HEK293 (cell line): ENCODE measurements around the gene BFSP2.
"Not testable (repeated sequence)": the region's sequence is repeated elsewhere in the genome, so short reads cannot be mapped to it uniquely, and the experiment has no call there.

Experiments used
- CTCF ChIA-PET: fragments of 350-600 bp; formaldehyde crosslinking; extraction: SDS; loops from one replicate; lab custom pipeline; 2021; ENCODE audit warnings: antibody characterized with exemption; lab: Yijun Ruan, JAX
- POLR2A ChIA-PET: fragments of 300-600 bp; formaldehyde crosslinking; extraction: SDS; loops from one replicate; lab custom pipeline; 2020; ENCODE audit warnings: antibody characterized with exemption, inconsistent platforms; lab: Yijun Ruan, JAX
- H3K27ac ChIP-seq: fragments of 200-500 bp; sonication (Bioruptor generic); 2 replicates; pipeline ENCODE4 v1.5.1; 2014; ENCODE audit warnings: low read depth, low read length, control low read depth, inconsistent platforms; ENCODE audit errors: extremely low read depth
- H3K36me3 ChIP-seq, 2 experiments: fragments of 200-500 bp in 1 of 2; sonication (Bioruptor generic) in 1 of 2; 1 replicate in 1 of 2; 2 replicates in 1 of 2; pipeline ENCODE4 v1.5.1; 2014 to 2017; ENCODE audit warnings: inconsistent platforms in 2 of 2, low read length in 2 of 2; ENCODE audit not compliant: control insufficient read depth in 2 of 2, insufficient read depth in 1 of 2
- H3K4me1 ChIP-seq: fragments of 200-500 bp; sonication (Bioruptor generic); 2 replicates; pipeline ENCODE4 v1.5.1; 2014; ENCODE audit warnings: mild to moderate bottlenecking, low read length, inconsistent platforms; ENCODE audit not compliant: control insufficient read depth, insufficient read depth
- H3K4me3 ChIP-seq: 2 replicates; pipeline ENCODE4 v1.5.1; 2011; ENCODE audit warnings: low read depth, mild to moderate bottlenecking, control low read depth, low read length, moderate library complexity
- H3K9me3 ChIP-seq: fragments of 200-500 bp; sonication (Bioruptor generic); 2 replicates; pipeline ENCODE4 v1.5.1; 2014; ENCODE audit warnings: low read depth, low read length, inconsistent platforms; ENCODE audit not compliant: control insufficient read depth, insufficient read depth
- KLF9 ChIP-seq: fragments of 450-650 bp; formaldehyde crosslinking; IDR thresholded peaks from 2 replicates; pipeline ENCODE4 v1.5.1; 2016; ENCODE audit warnings: missing biosample characterization, missing genetic modification characterization, low read depth
- MEIS1 ChIP-seq: sonication (generic); formaldehyde crosslinking; IDR thresholded peaks from 2 replicates; pipeline ENCODE4 v1.8.1; 2022; ENCODE audit warnings: missing genetic modification reagents, mild to moderate bottlenecking, borderline replicate concordance
- TRIM28 ChIP-seq: IDR thresholded peaks from 2 replicates; pipeline ENCODE4 v1.6.1; 2011; ENCODE audit warnings: low read length, control low read depth, borderline replicate concordance
- ZBTB21 ChIP-seq: fragments of 450-650 bp; formaldehyde crosslinking; IDR thresholded peaks from 2 replicates; pipeline ENCODE4 v1.5.1; 2017; ENCODE audit warnings: missing biosample characterization, missing genetic modification characterization
- ZEB2 ChIP-seq: fragments of 450-650 bp; formaldehyde crosslinking; IDR thresholded peaks from 2 replicates; pipeline ENCODE4 v1.5.1; 2016; ENCODE audit warnings: missing biosample characterization, missing genetic modification characterization
- ZNF133 ChIP-seq: fragments of 450-650 bp; formaldehyde crosslinking; IDR thresholded peaks from 2 replicates; pipeline ENCODE4 v1.5.1; 2016; ENCODE audit warnings: missing biosample characterization, missing genetic modification characterization
- ZNF24 ChIP-seq: fragments of 450-650 bp; formaldehyde crosslinking; IDR thresholded peaks from 2 replicates; pipeline ENCODE4 v1.5.1; 2016; ENCODE audit warnings: missing biosample characterization, missing genetic modification characterization
- ZNF366 ChIP-seq: fragments of 450-650 bp; formaldehyde crosslinking; conservative IDR thresholded peaks from 2 replicates; pipeline ENCODE4 v1.5.1; 2016; ENCODE audit warnings: missing biosample characterization, missing genetic modification characterization
- ZNF426 ChIP-seq: fragments of 450-650 bp; formaldehyde crosslinking; IDR thresholded peaks from 2 replicates; pipeline ENCODE4 v1.5.1; 2017; ENCODE audit warnings: missing biosample characterization, missing genetic modification characterization, mild to moderate bottlenecking, inconsistent platforms, moderate library complexity
- ZNF433 ChIP-seq: fragments of 450-650 bp; formaldehyde crosslinking; IDR thresholded peaks from 2 replicates; pipeline ENCODE4 v1.5.1; 2016; ENCODE audit warnings: missing biosample characterization, missing genetic modification characterization, low read depth
- ZNF473 ChIP-seq: fragments of 450-650 bp; formaldehyde crosslinking; IDR thresholded peaks from 2 replicates; pipeline ENCODE4 v1.5.1; 2017; ENCODE audit warnings: missing biosample characterization, missing genetic modification characterization
- ZNF664 ChIP-seq: fragments of 450-650 bp; formaldehyde crosslinking; IDR thresholded peaks from 2 replicates; pipeline ENCODE4 v1.5.1; 2016; ENCODE audit warnings: missing biosample characterization, missing genetic modification characterization
- ZNF677 ChIP-seq: fragments of 450-650 bp; IDR thresholded peaks from 2 replicates; pipeline ENCODE4 v1.5.0; 2018; ENCODE audit warnings: missing biosample characterization, mild to moderate bottlenecking, missing genetic modification characterization, moderate library complexity
- ZNF76 ChIP-seq: fragments of 450-650 bp; formaldehyde crosslinking; IDR thresholded peaks from 2 replicates; pipeline ENCODE4; 2016; ENCODE audit warnings: low read depth, missing biosample characterization, missing genetic modification characterization, borderline replicate concordance
- TF ChIP-seq, protein P1 (sequence below): fragments of 450-650 bp; formaldehyde crosslinking; IDR thresholded peaks from 2 replicates; pipeline ENCODE4 v1.5.1; 2016; ENCODE audit warnings: missing biosample characterization, missing genetic modification characterization, borderline replicate concordance
- TF ChIP-seq, protein P2 (sequence below): fragments of 450-650 bp; formaldehyde crosslinking; IDR thresholded peaks from 2 replicates; pipeline ENCODE4 v1.5.1; 2016; ENCODE audit warnings: missing biosample characterization, missing genetic modification characterization
- TF ChIP-seq, protein P3 (sequence below): fragments of 450-650 bp; formaldehyde crosslinking; IDR thresholded peaks from 2 replicates; pipeline ENCODE4 v1.5.1; 2016; ENCODE audit warnings: missing biosample characterization, missing genetic modification characterization
- TF ChIP-seq, protein P4 (sequence below): fragments of 450-650 bp; formaldehyde crosslinking; IDR thresholded peaks from 2 replicates; pipeline ENCODE4 v1.5.1; 2016; ENCODE audit warnings: missing biosample characterization, missing genetic modification characterization, low read depth

BFSP2 gene

DNA sequence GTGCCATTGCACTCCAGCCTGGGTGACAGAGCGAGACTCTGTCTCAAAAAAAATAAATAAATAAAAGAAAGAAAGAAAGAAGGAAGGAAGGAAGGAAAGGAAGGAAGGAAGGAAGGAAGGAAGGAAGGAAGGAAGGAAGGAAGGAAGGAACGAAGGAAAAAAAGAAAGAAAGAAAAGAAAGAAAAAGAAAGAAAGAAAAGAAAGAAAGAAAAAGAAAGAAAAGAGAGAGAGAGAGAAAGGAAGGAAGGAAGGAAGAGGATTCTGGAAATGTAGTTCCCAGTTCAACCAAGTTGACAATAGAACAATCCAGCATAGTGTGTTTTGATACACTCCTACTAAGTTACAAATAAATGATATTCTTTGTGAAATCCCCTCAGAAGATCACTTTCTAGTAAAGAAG is 102.7 kb downstream of the BFSP2 start:
- H3K36me3 ChIP-seq, H3K4me3 ChIP-seq, POLR2A ChIA-PET, H3K4me1 ChIP-seq, CTCF ChIA-PET, H3K27ac ChIP-seq, H3K9me3 ChIP-seq: not testable (repeated sequence)
- peak; percentile 67 for TF ChIP-seq ZNF366 (tag by site-specific recombination)

DNA sequence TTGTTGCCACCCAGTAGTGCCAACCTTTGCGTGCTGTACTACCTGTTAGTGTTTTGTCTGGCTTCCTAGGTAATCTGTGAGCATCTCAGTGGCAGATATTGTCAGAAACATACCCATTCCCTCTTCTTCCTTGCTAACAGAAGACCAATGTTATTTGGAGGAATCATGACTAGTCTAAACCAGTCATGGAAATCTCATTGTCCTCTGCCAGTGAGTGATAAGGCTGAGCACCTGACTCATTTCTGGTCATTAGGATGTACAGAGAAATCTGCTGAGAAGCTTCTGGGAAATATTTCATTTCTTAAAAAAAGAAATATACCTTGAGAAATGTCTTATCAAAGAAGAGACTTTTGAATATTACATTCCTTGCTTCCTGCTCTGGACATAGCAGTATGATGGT is 103.6 kb downstream of the BFSP2 start:
- ChIA-PET CTCF (no interaction called here), POLR2A (no interaction called here)
- no peaks in the 10 kb centered on the region for H3K4me1 ChIP-seq

DNA sequence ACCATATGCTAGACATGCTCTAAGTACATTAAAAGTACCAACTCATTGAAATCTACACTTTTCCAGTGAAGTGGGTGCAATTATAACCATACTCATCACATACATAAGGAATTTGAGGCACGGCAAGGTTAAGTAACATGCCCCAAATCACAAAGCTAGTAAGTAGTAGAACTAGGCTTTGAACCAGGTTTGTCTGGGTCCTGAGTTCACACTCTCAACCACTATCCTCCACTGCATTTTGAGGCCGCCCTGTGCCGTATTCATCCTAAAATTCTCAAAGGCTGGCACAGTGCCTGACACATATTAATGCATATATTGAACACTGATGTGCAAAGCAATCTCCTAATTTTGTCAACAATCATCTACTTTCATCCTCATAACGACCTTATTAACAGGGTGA is 104.9 kb downstream of the BFSP2 start:
- CTCF ChIA-PET, result no interaction called here
- H3K4me1 ChIP-seq, result no peaks in the 10 kb centered on the region
- no peak overlapping the region for H3K4me3 ChIP-seq
- no peaks in the 10 kb centered on the region for H3K9me3 ChIP-seq
- H3K36me3 ChIP-seq, result no peaks in the 10 kb centered on the region
- POLR2A ChIA-PET, result no interaction called here
- TF ChIP-seq ZNF426 (tag by site-specific recombination) (no peak), KLF9 (tag by site-specific recombination) (no peak), ZNF76 (tag by site-specific recombination) (no peak), ZNF677 (no peak), ZNF133 (no peak)
- TF ChIP-seq, protein P1, sequence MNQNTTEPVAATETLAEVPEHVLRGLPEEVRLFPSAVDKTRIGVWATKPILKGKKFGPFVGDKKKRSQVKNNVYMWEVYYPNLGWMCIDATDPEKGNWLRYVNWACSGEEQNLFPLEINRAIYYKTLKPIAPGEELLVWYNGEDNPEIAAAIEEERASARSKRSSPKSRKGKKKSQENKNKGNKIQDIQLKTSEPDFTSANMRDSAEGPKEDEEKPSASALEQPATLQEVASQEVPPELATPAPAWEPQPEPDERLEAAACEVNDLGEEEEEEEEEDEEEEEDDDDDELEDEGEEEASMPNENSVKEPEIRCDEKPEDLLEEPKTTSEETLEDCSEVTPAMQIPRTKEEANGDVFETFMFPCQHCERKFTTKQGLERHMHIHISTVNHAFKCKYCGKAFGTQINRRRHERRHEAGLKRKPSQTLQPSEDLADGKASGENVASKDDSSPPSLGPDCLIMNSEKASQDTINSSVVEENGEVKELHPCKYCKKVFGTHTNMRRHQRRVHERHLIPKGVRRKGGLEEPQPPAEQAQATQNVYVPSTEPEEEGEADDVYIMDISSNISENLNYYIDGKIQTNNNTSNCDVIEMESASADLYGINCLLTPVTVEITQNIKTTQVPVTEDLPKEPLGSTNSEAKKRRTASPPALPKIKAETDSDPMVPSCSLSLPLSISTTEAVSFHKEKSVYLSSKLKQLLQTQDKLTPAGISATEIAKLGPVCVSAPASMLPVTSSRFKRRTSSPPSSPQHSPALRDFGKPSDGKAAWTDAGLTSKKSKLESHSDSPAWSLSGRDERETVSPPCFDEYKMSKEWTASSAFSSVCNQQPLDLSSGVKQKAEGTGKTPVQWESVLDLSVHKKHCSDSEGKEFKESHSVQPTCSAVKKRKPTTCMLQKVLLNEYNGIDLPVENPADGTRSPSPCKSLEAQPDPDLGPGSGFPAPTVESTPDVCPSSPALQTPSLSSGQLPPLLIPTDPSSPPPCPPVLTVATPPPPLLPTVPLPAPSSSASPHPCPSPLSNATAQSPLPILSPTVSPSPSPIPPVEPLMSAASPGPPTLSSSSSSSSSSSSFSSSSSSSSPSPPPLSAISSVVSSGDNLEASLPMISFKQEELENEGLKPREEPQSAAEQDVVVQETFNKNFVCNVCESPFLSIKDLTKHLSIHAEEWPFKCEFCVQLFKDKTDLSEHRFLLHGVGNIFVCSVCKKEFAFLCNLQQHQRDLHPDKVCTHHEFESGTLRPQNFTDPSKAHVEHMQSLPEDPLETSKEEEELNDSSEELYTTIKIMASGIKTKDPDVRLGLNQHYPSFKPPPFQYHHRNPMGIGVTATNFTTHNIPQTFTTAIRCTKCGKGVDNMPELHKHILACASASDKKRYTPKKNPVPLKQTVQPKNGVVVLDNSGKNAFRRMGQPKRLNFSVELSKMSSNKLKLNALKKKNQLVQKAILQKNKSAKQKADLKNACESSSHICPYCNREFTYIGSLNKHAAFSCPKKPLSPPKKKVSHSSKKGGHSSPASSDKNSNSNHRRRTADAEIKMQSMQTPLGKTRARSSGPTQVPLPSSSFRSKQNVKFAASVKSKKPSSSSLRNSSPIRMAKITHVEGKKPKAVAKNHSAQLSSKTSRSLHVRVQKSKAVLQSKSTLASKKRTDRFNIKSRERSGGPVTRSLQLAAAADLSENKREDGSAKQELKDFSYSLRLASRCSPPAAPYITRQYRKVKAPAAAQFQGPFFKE, result no peak
- TF ChIP-seq, protein P2, sequence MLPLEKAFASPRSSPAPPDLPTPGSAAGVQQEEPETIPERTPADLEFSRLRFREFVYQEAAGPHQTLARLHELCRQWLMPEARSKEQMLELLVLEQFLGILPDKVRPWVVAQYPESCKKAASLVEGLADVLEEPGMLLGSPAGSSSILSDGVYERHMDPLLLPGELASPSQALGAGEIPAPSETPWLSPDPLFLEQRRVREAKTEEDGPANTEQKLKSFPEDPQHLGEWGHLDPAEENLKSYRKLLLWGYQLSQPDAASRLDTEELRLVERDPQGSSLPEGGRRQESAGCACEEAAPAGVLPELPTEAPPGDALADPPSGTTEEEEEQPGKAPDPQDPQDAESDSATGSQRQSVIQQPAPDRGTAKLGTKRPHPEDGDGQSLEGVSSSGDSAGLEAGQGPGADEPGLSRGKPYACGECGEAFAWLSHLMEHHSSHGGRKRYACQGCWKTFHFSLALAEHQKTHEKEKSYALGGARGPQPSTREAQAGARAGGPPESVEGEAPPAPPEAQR (tag by site-specific recombination), result no peak
- no peak overlapping the region for H3K27ac ChIP-seq

More for the DNA sequence above, 103.6 kb downstream of the BFSP2 start:
- H3K36me3 ChIP-seq, result no peaks in the 10 kb centered on the region
- no peak overlapping the region for H3K27ac ChIP-seq
- H3K9me3 ChIP-seq, result no peaks in the 10 kb centered on the region
- no peak overlapping the region for H3K4me3 ChIP-seq
- TF ChIP-seq, protein P3, sequence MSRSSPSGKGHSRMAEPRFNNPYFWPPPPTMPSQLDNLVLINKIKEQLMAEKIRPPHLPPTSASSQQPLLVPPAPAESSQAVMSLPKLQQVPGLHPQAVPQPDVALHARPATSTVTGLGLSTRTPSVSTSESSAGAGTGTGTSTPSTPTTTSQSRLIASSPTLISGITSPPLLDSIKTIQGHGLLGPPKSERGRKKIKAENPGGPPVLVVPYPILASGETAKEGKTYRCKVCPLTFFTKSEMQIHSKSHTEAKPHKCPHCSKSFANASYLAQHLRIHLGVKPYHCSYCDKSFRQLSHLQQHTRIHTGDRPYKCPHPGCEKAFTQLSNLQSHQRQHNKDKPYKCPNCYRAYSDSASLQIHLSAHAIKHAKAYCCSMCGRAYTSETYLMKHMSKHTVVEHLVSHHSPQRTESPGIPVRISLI (tag by site-specific recombination), result no peak
- TF ChIP-seq ZEB2, result no peak
- TF ChIP-seq, protein P4, sequence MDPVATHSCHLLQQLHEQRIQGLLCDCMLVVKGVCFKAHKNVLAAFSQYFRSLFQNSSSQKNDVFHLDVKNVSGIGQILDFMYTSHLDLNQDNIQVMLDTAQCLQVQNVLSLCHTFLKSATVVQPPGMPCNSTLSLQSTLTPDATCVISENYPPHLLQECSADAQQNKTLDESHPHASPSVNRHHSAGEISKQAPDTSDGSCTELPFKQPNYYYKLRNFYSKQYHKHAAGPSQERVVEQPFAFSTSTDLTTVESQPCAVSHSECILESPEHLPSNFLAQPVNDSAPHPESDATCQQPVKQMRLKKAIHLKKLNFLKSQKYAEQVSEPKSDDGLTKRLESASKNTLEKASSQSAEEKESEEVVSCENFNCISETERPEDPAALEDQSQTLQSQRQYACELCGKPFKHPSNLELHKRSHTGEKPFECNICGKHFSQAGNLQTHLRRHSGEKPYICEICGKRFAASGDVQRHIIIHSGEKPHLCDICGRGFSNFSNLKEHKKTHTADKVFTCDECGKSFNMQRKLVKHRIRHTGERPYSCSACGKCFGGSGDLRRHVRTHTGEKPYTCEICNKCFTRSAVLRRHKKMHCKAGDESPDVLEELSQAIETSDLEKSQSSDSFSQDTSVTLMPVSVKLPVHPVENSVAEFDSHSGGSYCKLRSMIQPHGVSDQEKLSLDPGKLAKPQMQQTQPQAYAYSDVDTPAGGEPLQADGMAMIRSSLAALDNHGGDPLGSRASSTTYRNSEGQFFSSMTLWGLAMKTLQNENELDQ (tag by site-specific recombination), result no peak
- TF ChIP-seq ZNF664 (tag by site-specific recombination), result no peak
- no peak for TF ChIP-seq MEIS1
- no peak for TF ChIP-seq ZBTB21 (tag by site-specific recombination)
- TF ChIP-seq ZNF473, result no peak
- no peak for TF ChIP-seq ZNF433
- no peak for TF ChIP-seq TRIM28
- no peak for TF ChIP-seq ZNF24
